DMS53 treated with DMSO at 0.1 percent for 48 hours (cell line): ENCODE results near the gene RNF224.

ENCODE experiments used
- DNase-seq: peaks from one replicate; lab custom pipeline; 2025; ENCODE audit not compliant: unreplicated experiment; lab: John Stamatoyannopoulos, UW

The RNF224 gene

GRCh38 chr9:137225699-137226331 is 1.5 kb upstream of the RNF224 start:
- no peak for DNase-seq

- DNase-seq = no peak
Observed at GRCh38 chr9:137226338-137227053, 806 bp upstream of the RNF224 start.

- no peak for DNase-seq
Observed at GRCh38 chr9:137227853-137228505, 677 bp downstream of the RNF224 start.

GRCh38 chr9:137228506-137228967 is 1.2 kb downstream of the RNF224 start:
- DNase-seq = no peak

GRCh38 chr9:137228968-137229896 is 1.9 kb downstream of the RNF224 start:
- DNase-seq = no peak

GRCh38 chr9:137229903-137230704 is 2.8 kb downstream of the RNF224 start:
- no peak for DNase-seq

GRCh38 chr9:137230705-137231371 is 3.5 kb downstream of the RNF224 start, which contains the start of gene SLC34A3:
SLC34A3 (plus strand) TSS chr9:137230901; CDS start chr9:137231703, 802 bp downstream.
- DNase-seq = no peak

- no peak for DNase-seq
Observed at GRCh38 chr9:137231372-137232039, 4.2 kb downstream of the RNF224 start.

- DNase-seq = no peak
Observed at GRCh38 chr9:137232101-137232500, 4.8 kb downstream of the RNF224 start.

- DNase-seq = no peak
Observed at GRCh38 chr9:137232510-137232909, 5.2 kb downstream of the RNF224 start.

- peak; percentile 72 for DNase-seq
Observed at GRCh38 chr9:137233143-137233980, 6.1 kb downstream of the RNF224 start.

GRCh38 chr9:137234055-137234697 is 6.9 kb downstream of the RNF224 start:
- DNase-seq = peak; percentile 21

GRCh38 chr9:137234758-137235423 is 7.6 kb downstream of the RNF224 start:
- no peak for DNase-seq

GRCh38 chr9:137235424-137236237 is 8.3 kb downstream of the RNF224 start:
- no peak for DNase-seq

GRCh38 chr9:137236238-137236935 is 9.1 kb downstream of the RNF224 start:
- DNase-seq = peak; percentile 70
